Endothelial cell of umbilical vein (primary cell): ENCODE results near the gene STON2. TPM values are rescaled to one million over a fixed set of nuclear protein-coding genes. Genes with fewer than 3 reads are reported as not detected.

Experiments used
- BruUV-seq: library from RNA; stranded (reverse); fragments of 400-500 nt; replicated peaks from 2 replicates; lab custom pipeline; 2021; lab: Mats Ljungman, UMichigan
- CTCF ChIA-PET: fragments of 300-600, 350-600 bp; sonication (Branson Sonifier 250); formaldehyde crosslinking; loops from one replicate; lab custom pipeline; 2021; ENCODE audit warnings: antibody characterized with exemption, inconsistent platforms; lab: Charles Lee
- POLR2A ChIA-PET: fragments of 300-600, 350-600 bp; sonication (Branson Sonifier 250); formaldehyde crosslinking; loops from one replicate; lab custom pipeline; 2021; ENCODE audit warnings: antibody characterized with exemption, inconsistent platforms; lab: Charles Lee
- DNase-seq: peaks from one replicate; pipeline ENCODE4 v3.0.0-alpha.2; 2011; ENCODE audit warnings: low read depth, low spot score
- FAIRE-seq: peaks from 2 replicates; lab custom pipeline; 2011; peaks lifted over from hg19 to GRCh38; lab: Jason Lieb, UNC
- H2AFZ ChIP-seq: 2 replicates; pipeline ENCODE4 v1.6.0; 2012; ENCODE audit warnings: low read depth, low read length, control low read depth, inconsistent platforms
- H3K27ac ChIP-seq: 2 replicates; pipeline ENCODE4 v1.5.1; 2011; ENCODE audit warnings: low read depth, mild to moderate bottlenecking, control low read depth, low read length, moderate library complexity; ENCODE audit not compliant: insufficient read depth
- H3K27me3 ChIP-seq, 2 experiments: 2 replicates each; pipeline versions ENCODE4 v1.6.0 to v1.6.1; 2011; ENCODE audit warnings: low read length in 2 of 2, mixed read lengths in 1 of 2; ENCODE audit not compliant: control insufficient read depth in 2 of 2, insufficient read depth in 2 of 2
- H3K36me3 ChIP-seq, 2 experiments: 2 replicates in 1 of 2; 3 replicates in 1 of 2; pipeline ENCODE4 v1.5.1; 2011; ENCODE audit warnings: low read length in 2 of 2, mild to moderate bottlenecking in 1 of 2, moderate library complexity in 1 of 2; ENCODE audit not compliant: control insufficient read depth in 2 of 2, insufficient read depth in 2 of 2; ENCODE audit errors: extremely low read depth in 1 of 2
- H3K4me1 ChIP-seq: 3 replicates; pipeline ENCODE4 v1.5.1; 2011; ENCODE audit warnings: mild to moderate bottlenecking, low read length; ENCODE audit not compliant: control insufficient read depth, insufficient read depth; ENCODE audit errors: extremely low read depth
- H3K4me2 ChIP-seq: 2 replicates; pipeline ENCODE4 v1.6.1; 2011; ENCODE audit warnings: low read length, control low read depth, mixed read lengths; ENCODE audit not compliant: insufficient read depth
- H3K4me3 ChIP-seq, 3 experiments: fragments of 200-600 bp in 1 of 3; sonication (generic), shearing (Covaris generic) in 1 of 3; replicated peaks in 1 of 3; 2 replicates each; pipeline ENCODE4 v1.5.1; 2011 to 2016; ENCODE audit warnings: control low read depth in 3 of 3, low read length in 3 of 3, mild to moderate bottlenecking in 2 of 3, inconsistent platforms in 1 of 3, low read depth in 1 of 3, moderate library complexity in 1 of 3; ENCODE audit not compliant: insufficient read depth in 1 of 3
- H3K79me2 ChIP-seq: 2 replicates; pipeline ENCODE4 v1.6.0; 2012; ENCODE audit warnings: low read length, inconsistent platforms; ENCODE audit not compliant: control insufficient read depth, insufficient read depth
- H3K9ac ChIP-seq: replicated peaks from 2 replicates; pipeline ENCODE3; 2011; ENCODE audit warnings: low read length, control low read depth; ENCODE audit not compliant: insufficient read depth; ENCODE audit errors: extremely low read depth
- H3K9me1 ChIP-seq: replicated peaks from 3 replicates; pipeline ENCODE4 v1.6.0; 2011; ENCODE audit warnings: mild to moderate bottlenecking, low read length; ENCODE audit not compliant: control insufficient read depth, insufficient read depth; ENCODE audit errors: extremely low read depth
- H3K9me3 ChIP-seq: replicated peaks from 2 replicates; pipeline ENCODE4 v1.5.1; 2012; ENCODE audit warnings: low read length, inconsistent platforms; ENCODE audit not compliant: control insufficient read depth, insufficient read depth
- H4K20me1 ChIP-seq: replicated peaks from 2 replicates; pipeline ENCODE3; 2011; ENCODE audit warnings: mild to moderate bottlenecking, low read length; ENCODE audit not compliant: control insufficient read depth, insufficient read depth; ENCODE audit errors: extremely low read depth
- EZH2 ChIP-seq: IDR thresholded peaks from 2 replicates; pipeline ENCODE4 v1.6.1; 2012; ENCODE audit warnings: borderline replicate concordance, low read depth, mild to moderate bottlenecking, moderate library complexity, low read length, inconsistent platforms; ENCODE audit not compliant: severe bottlenecking
- FOS ChIP-seq: IDR thresholded peaks from 2 replicates; pipeline ENCODE4 v1.6.1; 2011; ENCODE audit warnings: mild to moderate bottlenecking, low read length, moderate library complexity, borderline replicate concordance; ENCODE audit not compliant: insufficient read depth
- GATA2 ChIP-seq: IDR thresholded peaks from 2 replicates; pipeline ENCODE4 v1.7.0; 2011; ENCODE audit warnings: low read depth, mild to moderate bottlenecking, moderate library complexity, mixed read lengths, low read length; ENCODE audit not compliant: insufficient read length, insufficient read depth
- JUN ChIP-seq: IDR thresholded peaks from 2 replicates; pipeline ENCODE4 v1.6.1; 2011; ENCODE audit warnings: borderline replicate concordance, low read depth; ENCODE audit not compliant: insufficient read length, insufficient read depth
- MYC ChIP-seq: IDR thresholded peaks from one replicate; pipeline ENCODE4 v1.6.1; 2011; ENCODE audit warnings: mild to moderate bottlenecking, low read depth, low read length
- POLR2A ChIP-seq: IDR thresholded peaks from 2 replicates; pipeline ENCODE4 v1.6.1; 2012; ENCODE audit warnings: low read depth, mild to moderate bottlenecking, control low read depth, low read length
- POLR2AphosphoS5 ChIP-seq: IDR thresholded peaks from 2 replicates; pipeline ENCODE4 v1.6.1; 2012; ENCODE audit warnings: low read depth, mild to moderate bottlenecking, control low read depth, low read length, moderate library complexity; ENCODE audit not compliant: insufficient read depth
- dilution Hi-C: fragments of 300-500 bp; cut with MboI; formaldehyde crosslinking; loops from one replicate; pipeline ENCODE4 v1.15.0; 2019; ENCODE audit warnings: low sequenced_read_pairs; ENCODE audit not compliant: extremely low pct_ligation_motif_present
- intact Hi-C: fragments of 100-400 bp; cut with micrococcal nuclease; formaldehyde crosslinking; loops from one replicate; pipeline ENCODE4 v1.10.0; 2022
- polyA plus RNA-seq, 4 experiments: library from polyadenylated mRNA; depleted of rRNA in 3 of 4; stranded (reverse) in 3 of 4; unstranded in 1 of 4; fragments of >200 nt; gene quantifications; 2 replicates each; pipeline versions ENCODE4 v1.2.1 to v1.2.3, GENCODE V29; 2011 to 2012; ENCODE audit warnings: missing spikeins in 1 of 4
- total RNA-seq: library from RNA; stranded (reverse); gene quantifications from 2 replicates; pipeline ENCODE4 v1.2.3, GENCODE V29; 2021
- TF ChIP-seq, protein P1 (sequence below): IDR thresholded peaks from 2 replicates; pipeline ENCODE4 v1.6.1; 2011; ENCODE audit not compliant: insufficient read depth, insufficient read length
- TF ChIP-seq, protein P2 (sequence below), 2 donors: IDR thresholded peaks; 1 replicate in 1 of 2; 2 replicates in 1 of 2; pipeline ENCODE4 v1.5.1; 2011; ENCODE audit warnings: low read length in 2 of 2, mild to moderate bottlenecking in 2 of 2, moderate library complexity in 2 of 2, control low read depth in 1 of 2, inconsistent platforms in 1 of 2, low read depth in 1 of 2; ENCODE audit not compliant: insufficient read depth in 1 of 2; ENCODE audit errors: extremely low read depth in 1 of 2

The STON2 gene
- total and polyA plus RNA-seq, 2 donors (not counting 3 experiments of a cell fraction or from before 2014, with no cell fraction given): not detected

DNA sequence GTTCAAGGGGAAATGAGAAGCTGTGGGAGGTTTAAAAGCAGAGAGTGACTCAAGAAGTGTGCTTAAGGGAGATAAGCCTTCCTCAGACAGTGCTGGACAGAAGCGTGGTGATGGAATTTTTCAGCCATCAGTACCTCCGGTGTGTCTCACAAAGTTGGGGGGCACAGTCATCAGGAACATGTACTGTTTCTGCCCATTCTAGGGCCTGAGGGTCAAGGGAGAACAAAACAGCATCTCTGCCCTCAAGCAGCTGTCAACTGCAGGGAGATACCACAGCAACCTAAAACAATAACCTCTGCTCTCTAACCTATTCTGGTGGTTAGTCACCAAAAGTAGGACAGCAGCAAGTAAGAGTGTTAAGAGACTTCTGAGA lies 2.0 kb upstream of the STON2 start:
- Histone ChIP-seq H4K20me1 (no peaks in the 10 kb centered on the region), H3K9me1 (no peaks in the 10 kb centered on the region), H3K4me3 (no peak overlapping the region), H3K36me3 (no peaks in the 10 kb centered on the region), H3K9me3 (peaks cover 1% of the 10 kb centered on the region), H3K4me2 (no peak overlapping the region), H3K4me1 (no peaks in the 10 kb centered on the region), H2AFZ (no peak overlapping the region), H3K9ac (no peak overlapping the region), H3K79me2 (no peaks in the 10 kb centered on the region), H3K27ac (no peak overlapping the region), H3K27me3 (no peaks in the 10 kb centered on the region)
- TF ChIP-seq POLR2AphosphoS5 (no peak), JUN (no peak), EZH2 (no peak), MYC (no peak), FOS (no peak), GATA2 (no peak), POLR2A (no peak)
- TF ChIP-seq, protein P1, sequence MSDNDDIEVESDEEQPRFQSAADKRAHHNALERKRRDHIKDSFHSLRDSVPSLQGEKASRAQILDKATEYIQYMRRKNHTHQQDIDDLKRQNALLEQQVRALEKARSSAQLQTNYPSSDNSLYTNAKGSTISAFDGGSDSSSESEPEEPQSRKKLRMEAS: no peak
- TF ChIP-seq, protein P2, sequence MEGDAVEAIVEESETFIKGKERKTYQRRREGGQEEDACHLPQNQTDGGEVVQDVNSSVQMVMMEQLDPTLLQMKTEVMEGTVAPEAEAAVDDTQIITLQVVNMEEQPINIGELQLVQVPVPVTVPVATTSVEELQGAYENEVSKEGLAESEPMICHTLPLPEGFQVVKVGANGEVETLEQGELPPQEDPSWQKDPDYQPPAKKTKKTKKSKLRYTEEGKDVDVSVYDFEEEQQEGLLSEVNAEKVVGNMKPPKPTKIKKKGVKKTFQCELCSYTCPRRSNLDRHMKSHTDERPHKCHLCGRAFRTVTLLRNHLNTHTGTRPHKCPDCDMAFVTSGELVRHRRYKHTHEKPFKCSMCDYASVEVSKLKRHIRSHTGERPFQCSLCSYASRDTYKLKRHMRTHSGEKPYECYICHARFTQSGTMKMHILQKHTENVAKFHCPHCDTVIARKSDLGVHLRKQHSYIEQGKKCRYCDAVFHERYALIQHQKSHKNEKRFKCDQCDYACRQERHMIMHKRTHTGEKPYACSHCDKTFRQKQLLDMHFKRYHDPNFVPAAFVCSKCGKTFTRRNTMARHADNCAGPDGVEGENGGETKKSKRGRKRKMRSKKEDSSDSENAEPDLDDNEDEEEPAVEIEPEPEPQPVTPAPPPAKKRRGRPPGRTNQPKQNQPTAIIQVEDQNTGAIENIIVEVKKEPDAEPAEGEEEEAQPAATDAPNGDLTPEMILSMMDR (IDR thresholded peaks at IDR 0.05; ENCODE audit: extremely low read depth in 1 of 2, insufficient read depth in 1 of 2, low read depth in 1 of 2, low read length in 2 of 2): no peak
- ChIA-PET POLR2A (no interaction called here), CTCF (no interaction called here)
- DNase-seq: no peak
- intact Hi-C loops: no loop called here
- FAIRE-seq: no peak
- dilution Hi-C loops: no loop called here
- BruUV-seq: no TSS peak
